K562 (cell line): ENCODE measurements around the gene MCM9.

Experiments
- CTCF ChIP-seq, 3 experiments: IDR thresholded peaks in 2 of 3; conservative IDR thresholded peaks in 1 of 3; 2 replicates each; pipeline ENCODE4 v1.5.1; 2011 to 2012; ENCODE audit warnings: low read length in 3 of 3, mild to moderate bottlenecking in 3 of 3, control low read depth in 2 of 3, improper control_type of control experiment in 1 of 3, inconsistent platforms in 1 of 3, low read depth in 1 of 3, mixed read lengths in 1 of 3, moderate library complexity in 1 of 3; ENCODE audit not compliant: insufficient read depth in 2 of 3
- NFIC ChIP-seq: fragments of 450-650 bp; IDR thresholded peaks from 2 replicates; pipeline ENCODE4 v1.6.1; 2017; ENCODE audit warnings: mild to moderate bottlenecking, inconsistent platforms
- POLR2AphosphoS2 ChIP-seq: IDR thresholded peaks from 2 replicates; pipeline ENCODE4 v1.6.1; 2012; ENCODE audit warnings: low read length, improper control_type of control experiment
- SMAD1 ChIP-seq: fragments of 150-350 bp; IDR thresholded peaks from 2 replicates; pipeline ENCODE4 v1.6.1; 2014; ENCODE audit warnings: low read length, low read depth; ENCODE audit not compliant: partially characterized antibody
- ZBTB40 ChIP-seq, 2 experiments: fragments of 450-650 bp in 1 of 2; sonication (generic) in 1 of 2; formaldehyde crosslinking in 1 of 2; IDR thresholded peaks; 2 replicates each; pipeline versions ENCODE4 v1.7.1 to v1.9.0; 2016 to 2022; ENCODE audit warnings: inconsistent platforms in 1 of 2, mild to moderate bottlenecking in 1 of 2, missing genetic modification reagents in 1 of 2
- ZNF589 ChIP-seq: fragments of 200-800 bp; sonication (Bioruptor generic); IDR thresholded peaks from 2 replicates; pipeline ENCODE4 v1.6.1; 2016; ENCODE audit warnings: low read depth, missing genetic modification characterization, missing compliant biosample characterization

GRCh38 chr6:118875672-118876071 is 59.3 kb downstream of the MCM9 start:
- TF ChIP-seq SMAD1, result no peak
- no peak for TF ChIP-seq NFIC
- no peak for TF ChIP-seq POLR2AphosphoS2
- no peak for TF ChIP-seq ZBTB40 (IDR thresholded peaks at IDR 0.05)
- no peak for TF ChIP-seq ZBTB40 (CRISPR knock-in tag; IDR thresholded peaks at IDR 0.05)
- TF ChIP-seq ZNF589 (CRISPR knock-in tag), result no peak
- TF ChIP-seq CTCF (IDR thresholded peaks at IDR 0.05 in 2 of 3, conservative IDR thresholded peaks at IDR 0.05 in 1 of 3; ENCODE audit: insufficient read depth in 2 of 3, low read depth in 1 of 3, low read length in 3 of 3), result no peak
